Measurements from ENCODE around the gene TBC1D30.

Gene TBC1D30

GRCh38 chr12:64864319-64864718 is 39.9 kb downstream of the TBC1D30 start:
- DNase-seq = peak; percentile 36

- no peak for DNase-seq
These were observed 50.7 kb downstream of the TBC1D30 start for GRCh38 chr12:64875186-64875585.

- DNase-seq = no peak
These were observed 52.1 kb downstream of the TBC1D30 start for GRCh38 chr12:64876388-64877071.

GRCh38 chr12:64877363-64878004 is 53.0 kb downstream of the TBC1D30 start:
- no peak for DNase-seq

GRCh38 chr12:64882687-64883086 is 58.2 kb downstream of the TBC1D30 start:
- no peak for DNase-seq

GRCh38 chr12:64883264-64884163 is 59.1 kb downstream of the TBC1D30 start:
- no peak for DNase-seq

GRCh38 chr12:64884164-64884542 is 59.7 kb downstream of the TBC1D30 start:
- no peak for DNase-seq

- DNase-seq = no peak
These were observed 60.3 kb downstream of the TBC1D30 start for GRCh38 chr12:64884728-64885127.

GRCh38 chr12:64889434-64890216 is 65.2 kb downstream of the TBC1D30 start:
- DNase-seq = no peak

GRCh38 chr12:64890873-64891468 is 66.5 kb downstream of the TBC1D30 start:
- peak; percentile 71 for DNase-seq

- DNase-seq = no peak
These were observed 67.2 kb downstream of the TBC1D30 start for GRCh38 chr12:64891629-64892028.

- no peak for DNase-seq
These were observed 68.1 kb downstream of the TBC1D30 start for GRCh38 chr12:64892561-64892960.

- DNase-seq = no peak
These were observed 69.5 kb downstream of the TBC1D30 start for GRCh38 chr12:64893961-64894360.

GRCh38 chr12:64894827-64895475 is 70.5 kb downstream of the TBC1D30 start:
- no peak for DNase-seq

GRCh38 chr12:64895526-64895925 is 71.1 kb downstream of the TBC1D30 start:
- DNase-seq = no peak

GRCh38 chr12:64900540-64900939 is 76.1 kb downstream of the TBC1D30 start:
- no peak for DNase-seq

GRCh38 chr12:64903479-64904152 is 79.2 kb downstream of the TBC1D30 start:
- DNase-seq = no peak

- DNase-seq = no peak
These were observed 82.7 kb downstream of the TBC1D30 start for GRCh38 chr12:64907097-64907496.

GRCh38 chr12:64909124-64909523 is 84.7 kb downstream of the TBC1D30 start:
- DNase-seq = no peak

- no peak for DNase-seq
These were observed 86.6 kb downstream of the TBC1D30 start for GRCh38 chr12:64911081-64911480.

- no peak for DNase-seq
These were observed 87.5 kb downstream of the TBC1D30 start for GRCh38 chr12:64911912-64912311.

Measured in NCI-H1092 treated with DMSO at 0.1 percent for 48 hours (cell line).